SH-SY5Y (cell line): ENCODE results near the gene GPR39.

ENCODE experiments used
- GATA2 ChIP-seq: IDR thresholded peaks from 2 replicates; pipeline ENCODE4 v1.6.1; 2011; ENCODE audit warnings: mild to moderate bottlenecking, low read depth, low read length
- GATA3 ChIP-seq: IDR thresholded peaks from 2 replicates; pipeline ENCODE4 v1.6.1; 2011; ENCODE audit warnings: low read depth, mild to moderate bottlenecking, low read length, moderate library complexity

GRCh38 chr2:132581591-132581990 is 165.0 kb downstream of the GPR39 start:
- TF ChIP-seq GATA3, result no peak
- no peak for TF ChIP-seq GATA2
